AG04449 (cell line): Measurements from ENCODE around the gene SPRR5.

ENCODE experiments used
- CTCF ChIA-PET: fragments of 350-600 bp; formaldehyde crosslinking; extraction: SDS; loops from one replicate; lab custom pipeline; 2021; ENCODE audit warnings: antibody characterized with exemption; lab: Yijun Ruan, JAX
- POLR2A ChIA-PET: fragments of 400-600, 350-600 bp; formaldehyde crosslinking; extraction: SDS; loops from one replicate; lab custom pipeline; 2020; ENCODE audit warnings: antibody characterized with exemption, inconsistent platforms; lab: Yijun Ruan, JAX
- DNase-seq: peaks from one replicate; pipeline ENCODE4 v3.0.0-alpha.2; 2010; ENCODE audit warnings: low read depth, low spot score
- H3K4me3 ChIP-seq: 2 replicates; pipeline ENCODE4 v1.5.1; 2011; ENCODE audit warnings: low read depth, mild to moderate bottlenecking, control low read depth, low read length
- TF ChIP-seq, protein P1 (sequence below): IDR thresholded peaks from one replicate; pipeline ENCODE4 v1.5.1; 2011; ENCODE audit warnings: mild to moderate bottlenecking, moderate library complexity, low read length, control low read depth, inconsistent platforms; ENCODE audit not compliant: insufficient read depth; ENCODE audit errors: missing control alignments

SPRR5 gene

DNA sequence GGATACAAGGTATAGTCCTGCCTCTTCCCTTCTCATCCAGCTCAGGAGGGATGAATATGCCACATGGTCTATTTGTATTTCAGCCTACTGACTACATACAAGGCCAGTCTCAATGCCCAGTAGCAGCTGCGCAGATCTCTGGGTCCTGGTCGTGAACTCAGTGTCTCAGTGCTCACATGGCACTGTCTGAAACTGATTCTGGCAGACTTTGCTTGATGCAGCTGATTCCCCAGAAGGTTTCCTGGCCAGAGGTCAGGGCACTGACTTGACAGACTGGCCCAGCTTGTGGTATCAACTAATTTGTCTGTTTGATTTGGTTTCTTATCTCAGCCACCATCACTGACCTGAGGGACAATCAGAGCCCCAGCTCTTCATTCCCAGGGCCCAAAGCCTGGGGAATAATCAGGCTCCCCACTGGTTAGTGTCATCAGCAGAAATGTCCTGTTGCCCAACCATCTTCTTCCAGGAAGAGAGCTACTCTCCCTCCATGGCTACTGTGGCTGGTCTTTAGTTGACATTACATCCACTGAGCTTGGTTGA is 15.9 kb downstream of the SPRR5 start:
- no peak for DNase-seq
- CTCF ChIA-PET, result interaction anchor here (1.1 kb wide), 1 partner anchor 37 kb away, joined by 3 read pairs; no protein-coding TSS in a partner anchor
- no peak overlapping the region for H3K4me3 ChIP-seq
- TF ChIP-seq, protein P1, sequence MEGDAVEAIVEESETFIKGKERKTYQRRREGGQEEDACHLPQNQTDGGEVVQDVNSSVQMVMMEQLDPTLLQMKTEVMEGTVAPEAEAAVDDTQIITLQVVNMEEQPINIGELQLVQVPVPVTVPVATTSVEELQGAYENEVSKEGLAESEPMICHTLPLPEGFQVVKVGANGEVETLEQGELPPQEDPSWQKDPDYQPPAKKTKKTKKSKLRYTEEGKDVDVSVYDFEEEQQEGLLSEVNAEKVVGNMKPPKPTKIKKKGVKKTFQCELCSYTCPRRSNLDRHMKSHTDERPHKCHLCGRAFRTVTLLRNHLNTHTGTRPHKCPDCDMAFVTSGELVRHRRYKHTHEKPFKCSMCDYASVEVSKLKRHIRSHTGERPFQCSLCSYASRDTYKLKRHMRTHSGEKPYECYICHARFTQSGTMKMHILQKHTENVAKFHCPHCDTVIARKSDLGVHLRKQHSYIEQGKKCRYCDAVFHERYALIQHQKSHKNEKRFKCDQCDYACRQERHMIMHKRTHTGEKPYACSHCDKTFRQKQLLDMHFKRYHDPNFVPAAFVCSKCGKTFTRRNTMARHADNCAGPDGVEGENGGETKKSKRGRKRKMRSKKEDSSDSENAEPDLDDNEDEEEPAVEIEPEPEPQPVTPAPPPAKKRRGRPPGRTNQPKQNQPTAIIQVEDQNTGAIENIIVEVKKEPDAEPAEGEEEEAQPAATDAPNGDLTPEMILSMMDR, result no peak
- POLR2A ChIA-PET, result no interaction called here

DNA sequence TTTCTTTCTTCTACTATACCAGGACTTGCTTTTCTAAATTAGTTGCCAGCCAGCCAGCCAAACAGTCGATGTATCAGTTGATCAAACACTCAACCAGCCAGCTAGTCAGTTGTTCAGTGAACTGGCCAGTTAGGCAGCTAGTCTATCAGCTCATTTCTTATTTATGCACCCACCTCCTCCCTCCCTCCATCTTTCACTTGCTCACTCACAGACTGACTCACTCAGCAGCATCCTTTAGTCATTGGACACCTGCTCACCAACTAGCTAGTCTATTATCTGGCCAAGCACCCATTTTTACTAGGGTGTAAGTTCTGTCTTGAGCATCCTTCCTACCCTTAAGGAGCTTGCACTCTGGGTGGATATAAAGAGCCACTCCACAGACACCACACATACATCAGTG is 17.5 kb downstream of the SPRR5 start:
- DNase-seq, result no peak
- TF ChIP-seq, protein P1, result no peak
- CTCF ChIA-PET, result no interaction called here
- H3K4me3 ChIP-seq, result no peak overlapping the region
- POLR2A ChIA-PET, result no interaction called here

DNA sequence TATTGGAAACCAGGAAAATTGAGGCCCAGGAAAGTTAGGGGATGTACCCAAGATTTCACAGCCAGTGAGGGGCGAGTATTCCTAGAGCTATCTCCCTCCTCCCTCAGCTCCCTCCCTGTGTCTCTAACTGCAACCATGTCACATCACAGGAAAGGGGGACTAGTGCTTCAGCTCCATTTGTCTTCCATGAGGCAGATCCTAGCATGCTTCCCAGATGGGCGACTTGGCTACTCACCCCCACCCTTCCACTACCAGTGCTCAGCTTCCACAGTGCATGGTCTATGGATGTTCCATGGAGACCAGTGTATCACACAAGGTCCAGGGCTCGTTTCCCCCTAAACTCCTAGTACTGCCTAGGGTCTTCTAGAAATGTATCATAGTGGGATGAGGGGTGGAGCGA is 18.8 kb downstream of the SPRR5 start:
- TF ChIP-seq, protein P1, result no peak
- no peak overlapping the region for H3K4me3 ChIP-seq
- ChIA-PET POLR2A (no interaction called here), CTCF (no interaction called here)
- DNase-seq, result no peak

DNA sequence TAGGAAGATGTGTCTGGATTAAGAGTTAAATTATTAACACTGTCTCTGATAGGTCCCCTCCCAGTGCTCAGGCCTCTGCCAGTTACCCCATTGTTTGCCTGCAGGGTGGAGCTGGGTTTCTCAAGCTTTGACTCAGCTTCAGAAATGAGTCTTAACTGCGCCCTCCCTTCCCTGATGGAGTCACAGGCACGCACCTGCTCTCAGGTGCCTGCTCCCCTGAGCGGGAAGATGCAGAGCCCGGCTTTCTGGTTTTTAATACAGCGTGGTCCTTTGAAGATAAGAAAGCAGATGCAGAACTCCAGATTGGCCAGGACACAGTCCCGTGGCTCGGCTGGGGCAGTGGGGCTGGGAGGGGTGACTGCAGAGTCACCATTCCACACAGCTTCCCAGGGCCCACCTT is 20.2 kb downstream of the SPRR5 start:
- no peak for DNase-seq
- TF ChIP-seq, protein P1, result no peak
- ChIA-PET POLR2A (no interaction called here), CTCF (no interaction called here)
- H3K4me3 ChIP-seq, result no peak overlapping the region

DNA sequence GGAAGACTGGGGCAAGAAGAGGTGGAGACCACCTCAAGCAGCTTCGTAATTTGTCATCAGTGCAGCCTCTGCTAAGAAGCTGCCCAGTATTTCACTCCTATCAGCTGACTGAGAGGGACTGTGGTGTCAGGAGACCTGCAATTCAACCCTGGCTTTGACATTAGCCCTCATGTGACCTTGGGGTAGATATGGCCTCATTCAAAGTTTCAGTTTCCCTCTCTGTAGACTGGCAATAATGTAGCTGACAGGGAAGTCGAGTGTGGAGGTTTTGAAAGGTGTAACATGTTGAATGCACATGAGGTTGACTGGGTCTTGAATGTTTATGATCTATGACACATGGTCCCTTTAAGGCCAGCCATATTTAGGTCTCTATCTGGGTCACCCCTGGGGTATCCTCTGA is 21.2 kb downstream of the SPRR5 start:
- no peak overlapping the region for H3K4me3 ChIP-seq
- ChIA-PET CTCF (no interaction called here), POLR2A (no interaction called here)
- TF ChIP-seq, protein P1, result no peak
- DNase-seq, result no peak

DNA sequence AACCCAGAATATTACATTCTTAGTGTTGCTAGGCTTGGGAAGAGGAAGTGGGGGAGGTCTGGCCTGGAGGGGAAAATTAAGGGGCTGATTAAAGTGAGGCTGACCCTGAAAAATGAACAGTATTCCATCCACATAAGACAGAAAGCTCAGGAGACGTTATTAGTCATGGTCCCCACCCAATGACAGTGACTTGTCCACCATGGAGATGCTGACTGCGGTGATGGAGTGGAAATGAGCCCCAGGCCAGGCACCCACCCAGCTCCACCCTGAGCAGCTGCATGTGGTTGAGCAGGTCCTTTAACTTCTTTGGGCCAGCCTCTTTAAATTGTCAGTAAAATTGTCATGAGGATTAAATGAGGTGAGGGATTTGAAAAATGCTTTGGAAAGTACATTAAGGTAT is 22.0 kb downstream of the SPRR5 start:
- TF ChIP-seq, protein P1, result no peak
- DNase-seq, result no peak
- H3K4me3 ChIP-seq, result no peak overlapping the region
- POLR2A ChIA-PET, result no interaction called here
- CTCF ChIA-PET, result no interaction called here
